Psoas muscle (tissue), 8 donors: ENCODE results near the gene HS2ST1. TPM values are rescaled to one million over a fixed set of nuclear protein-coding genes. Genes with fewer than 3 reads are reported as not detected.
"Not testable (repeated sequence)": the region's sequence is repeated elsewhere in the genome, so short reads cannot be mapped to it uniquely, and the experiment has no call there.

ENCODE experiments used
- ATAC-seq, 4 donors: fragments of 200-7000 bp; cut with Tn5 transposase; one replicate each; pipeline ENCODE4 v1.9.1; 2020; ENCODE audit warnings: moderate library complexity in 3 of 4, mild to moderate bottlenecking in 2 of 4
- DNase-seq, 2 donors: peaks; one replicate each; pipeline ENCODE4 v3.0.0-alpha.2; 2020
- H3K27ac ChIP-seq: fragments of 200-600 bp; one replicate; pipeline ENCODE4 v1.8.0; 2022
- H3K27me3 ChIP-seq, 3 donors: fragments of 200-600 bp in 1 of 3; one replicate each; pipeline versions ENCODE4 v1.6.1 to v1.8.0; 2013 to 2022; ENCODE audit warnings: low read length in 2 of 3, mild to moderate bottlenecking in 2 of 3, moderate library complexity in 1 of 3; ENCODE audit not compliant: insufficient read depth in 3 of 3
- H3K36me3 ChIP-seq, 2 donors: fragments of 200-600 bp in 1 of 2; one replicate each; pipeline versions ENCODE4 v1.6.1 to v1.8.0; 2013 to 2022; ENCODE audit warnings: low read depth in 1 of 2, mild to moderate bottlenecking in 1 of 2, moderate library complexity in 1 of 2; ENCODE audit not compliant: insufficient read depth in 1 of 2
- H3K4me1 ChIP-seq: fragments of 200-600 bp; one replicate; pipeline ENCODE4 v1.8.0; 2022
- H3K4me3 ChIP-seq: fragments of 200-600 bp; one replicate; pipeline ENCODE4 v1.8.0; 2022; ENCODE audit warnings: mild to moderate bottlenecking
- H3K9me3 ChIP-seq: fragments of 200-600 bp; one replicate; pipeline ENCODE4 v1.8.0; 2022
- WGBS, 3 donors: extraction: QIAGEN DNeasy Blood & Tissue Kit; methylation state at CpG; one replicate each; pipeline versions ENCODE4 v1.1.6 to v1.1.7; 2013; 5-methylcytosine and 5-hydroxymethylcytosine counted together
- intact Hi-C, 2 donors: fragments of 100-400 bp; cut with DNase I; formaldehyde crosslinking; loops; one replicate each; pipeline versions ENCODE4 v1.11.0 to v1.14.2; 2022
- polyA plus RNA-seq, 3 donors: library from polyadenylated mRNA; stranded (reverse); fragments of 200-250 nt; gene quantifications; one replicate each; pipeline ENCODE4 v1.2.3, GENCODE V29; 2013
- total RNA-seq, 4 donors: library from RNA; stranded (reverse); fragmentation: NEBNext Ultra II Directional in 2 of 4; extraction: Animal tissue kit (Norgen Biotek cat#: 25700) in 2 of 4; gene quantifications; one replicate each; pipeline versions ENCODE4 v1.2.1 to v1.2.4, GENCODE V29; 2021 to 2023
- TF ChIP-seq, protein P1 (sequence below): fragments of 200-600 bp; IDR thresholded peaks from one replicate; pipeline ENCODE4 v1.8.0; 2022; ENCODE audit warnings: antibody characterized with exemption
- donor health status: healthy with polysubstance abuse.
- donor health status: DM: no; HTN: no; CAD: no; lungs with moderate emphysema.
- donor health status: Bipolar disorder and iron deficiency.
- donor health status: healthy.
- donor health status: DM: yes; HTN: yes; CAD: no.
- donor health status: DM: no; HTN: no; CAD: no.
- donor health status: DM: no; HTN: no; CAD: no.
- donor health status: DM: yes; HTN: yes; CAD: no.

HS2ST1 gene
- total and polyA plus RNA-seq, 7 donors = 3.3 to 12.0 (median 8.1) TPM

DNA sequence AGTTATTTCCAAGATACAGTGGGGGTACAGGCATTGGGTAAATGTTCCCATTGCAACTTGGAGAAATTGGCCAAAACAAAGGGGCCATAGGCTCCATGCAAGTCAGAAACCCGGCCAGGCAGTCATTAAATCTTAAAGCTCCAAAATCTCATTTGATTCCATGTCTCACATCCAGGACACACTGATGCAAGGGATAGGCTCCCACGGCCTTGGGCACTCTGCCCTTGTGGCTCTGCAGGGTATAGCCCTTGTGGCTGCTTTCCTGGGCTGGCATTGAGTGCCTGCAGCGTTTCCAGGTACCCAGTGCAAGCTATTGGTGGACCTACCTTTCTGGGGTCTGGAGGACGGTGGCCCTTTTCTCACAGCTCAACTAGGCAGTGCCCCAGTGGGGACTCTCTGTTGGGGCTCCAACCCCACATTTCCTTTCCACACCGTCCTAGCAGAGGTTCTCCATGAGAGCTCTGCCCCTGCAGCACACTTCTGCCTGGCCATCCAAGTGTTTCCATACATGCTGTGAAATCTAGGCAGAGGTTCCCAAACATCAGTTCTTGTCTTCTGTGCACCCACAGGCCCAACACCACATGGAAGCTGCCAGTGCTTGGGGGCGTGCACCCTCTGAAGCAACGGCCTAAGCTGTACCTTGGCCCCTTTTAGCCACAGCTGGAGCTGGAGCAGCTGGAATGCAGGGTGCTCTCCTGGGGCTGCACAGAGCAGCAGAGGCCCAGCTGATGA, 67.2 kb downstream of the HS2ST1 start:
- Histone ChIP-seq H3K27ac (no peak overlapping the region), H3K4me3 (no peak overlapping the region), H3K4me1 (no peaks in the 10 kb centered on the region), H3K9me3 (no peaks in the 10 kb centered on the region), H3K27me3 (no peaks in the 10 kb centered on the region), H3K36me3 (no peaks in the 10 kb centered on the region)
- DNase-seq = no peak
- no peak for ATAC-seq
- intact Hi-C loops = loop anchor here in 1 of 2 donors (5.0 kb wide), 1 partner anchor 36 kb away; no protein-coding TSS in a partner anchor
- 75 to 90% (median 80%) methylated on average over 7 of the region's 7 CpGs for WGBS, 3 donors
- TF ChIP-seq, protein P1, sequence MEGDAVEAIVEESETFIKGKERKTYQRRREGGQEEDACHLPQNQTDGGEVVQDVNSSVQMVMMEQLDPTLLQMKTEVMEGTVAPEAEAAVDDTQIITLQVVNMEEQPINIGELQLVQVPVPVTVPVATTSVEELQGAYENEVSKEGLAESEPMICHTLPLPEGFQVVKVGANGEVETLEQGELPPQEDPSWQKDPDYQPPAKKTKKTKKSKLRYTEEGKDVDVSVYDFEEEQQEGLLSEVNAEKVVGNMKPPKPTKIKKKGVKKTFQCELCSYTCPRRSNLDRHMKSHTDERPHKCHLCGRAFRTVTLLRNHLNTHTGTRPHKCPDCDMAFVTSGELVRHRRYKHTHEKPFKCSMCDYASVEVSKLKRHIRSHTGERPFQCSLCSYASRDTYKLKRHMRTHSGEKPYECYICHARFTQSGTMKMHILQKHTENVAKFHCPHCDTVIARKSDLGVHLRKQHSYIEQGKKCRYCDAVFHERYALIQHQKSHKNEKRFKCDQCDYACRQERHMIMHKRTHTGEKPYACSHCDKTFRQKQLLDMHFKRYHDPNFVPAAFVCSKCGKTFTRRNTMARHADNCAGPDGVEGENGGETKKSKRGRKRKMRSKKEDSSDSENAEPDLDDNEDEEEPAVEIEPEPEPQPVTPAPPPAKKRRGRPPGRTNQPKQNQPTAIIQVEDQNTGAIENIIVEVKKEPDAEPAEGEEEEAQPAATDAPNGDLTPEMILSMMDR = no peak

DNA sequence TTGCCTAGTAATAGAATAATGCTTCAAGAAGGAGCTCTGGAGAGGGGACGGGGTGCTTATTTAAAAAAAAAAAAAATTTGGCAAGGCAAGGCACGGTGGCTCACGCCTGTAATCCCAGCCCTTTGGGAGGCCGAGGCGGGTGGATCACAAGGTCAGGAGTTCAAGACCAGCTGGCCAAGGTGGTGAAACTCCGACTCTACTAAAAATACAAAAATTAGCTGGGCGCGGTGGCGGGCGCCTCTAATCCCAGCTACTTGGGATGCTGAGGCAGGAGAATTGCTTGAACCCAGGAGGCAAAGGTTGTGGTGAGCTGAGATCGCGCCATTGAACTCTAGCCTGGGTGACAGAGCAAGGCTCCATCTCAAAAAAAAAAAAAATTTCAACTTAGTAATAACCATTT, 69.2 kb downstream of the HS2ST1 start:
- not testable (repeated sequence) for ATAC-seq, H3K36me3 ChIP-seq, H3K27me3 ChIP-seq, DNase-seq, H3K4me3 ChIP-seq, H3K9me3 ChIP-seq, H3K4me1 ChIP-seq, H3K27ac ChIP-seq
- WGBS, 3 donors = 93 to 96% (median 94%) methylated on average over 12 of the region's 12 CpGs
- intact Hi-C loops = loop anchor here in 1 of 2 donors (5.0 kb wide), 1 partner anchor 34 kb away; no protein-coding TSS in a partner anchor

DNA sequence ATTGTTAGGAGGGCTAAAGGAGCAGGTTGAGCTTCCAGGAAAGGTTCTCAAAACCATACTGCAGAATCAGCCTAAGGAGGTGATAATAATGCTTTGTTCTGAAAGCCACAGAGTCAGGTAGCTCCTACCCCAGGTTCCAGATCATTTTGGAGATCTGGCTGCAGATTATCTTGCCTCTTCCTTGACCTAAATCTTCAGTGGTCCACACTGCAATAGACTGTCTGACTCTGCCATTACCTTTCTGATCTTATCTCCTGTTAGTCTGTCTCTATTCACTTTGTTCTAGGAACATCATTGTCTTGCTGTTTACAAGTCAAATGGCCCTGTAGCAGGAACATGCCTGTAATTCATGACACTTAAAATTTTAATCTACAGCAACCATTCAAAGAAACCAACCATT, 73.0 kb downstream of the HS2ST1 start:
- H3K4me3 ChIP-seq = no peak overlapping the region
- H3K4me1 ChIP-seq = no peaks in the 10 kb centered on the region
- no peaks in the 10 kb centered on the region for H3K9me3 ChIP-seq
- no peaks in the 10 kb centered on the region for H3K27me3 ChIP-seq
- DNase-seq = no peak
- TF ChIP-seq, protein P1 = no peak
- no peak overlapping the region for H3K27ac ChIP-seq
- no peaks in the 10 kb centered on the region for H3K36me3 ChIP-seq
- ATAC-seq = no peak
- intact Hi-C loops = no loop called here

DNA sequence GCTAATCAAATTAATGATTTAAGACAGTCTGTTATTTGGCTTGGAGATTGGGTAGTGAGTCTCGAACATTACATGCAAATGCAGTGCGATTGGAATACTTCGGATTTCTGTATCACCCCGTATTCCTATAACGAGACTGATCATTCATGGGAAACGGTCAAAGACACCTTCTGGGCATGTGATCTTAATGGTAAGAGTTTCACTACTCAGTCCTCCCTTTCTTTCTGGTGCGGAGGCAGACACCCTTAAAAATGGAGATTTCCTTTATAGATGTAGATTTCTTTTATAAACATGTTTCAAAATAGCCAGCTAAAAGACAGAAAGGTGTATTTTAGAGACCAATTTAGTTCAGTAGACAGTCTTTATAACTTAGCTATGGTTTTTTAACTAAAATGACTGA, 74.4 kb downstream of the HS2ST1 start:
- H3K4me3 ChIP-seq = no peak overlapping the region
- H3K36me3 ChIP-seq = no peaks in the 10 kb centered on the region
- DNase-seq = no peak
- WGBS, 3 donors = 97 to 99% (median 98%) methylated on average over 7 of the region's 7 CpGs
- ATAC-seq = no peak
- peaks cover 5% of the 10 kb centered on the region for H3K4me1 ChIP-seq
- no peaks in the 10 kb centered on the region for H3K27me3 ChIP-seq
- intact Hi-C loops = no loop called here
- H3K9me3 ChIP-seq = no peaks in the 10 kb centered on the region
- TF ChIP-seq, protein P1 = no peak
- no peak overlapping the region for H3K27ac ChIP-seq

DNA sequence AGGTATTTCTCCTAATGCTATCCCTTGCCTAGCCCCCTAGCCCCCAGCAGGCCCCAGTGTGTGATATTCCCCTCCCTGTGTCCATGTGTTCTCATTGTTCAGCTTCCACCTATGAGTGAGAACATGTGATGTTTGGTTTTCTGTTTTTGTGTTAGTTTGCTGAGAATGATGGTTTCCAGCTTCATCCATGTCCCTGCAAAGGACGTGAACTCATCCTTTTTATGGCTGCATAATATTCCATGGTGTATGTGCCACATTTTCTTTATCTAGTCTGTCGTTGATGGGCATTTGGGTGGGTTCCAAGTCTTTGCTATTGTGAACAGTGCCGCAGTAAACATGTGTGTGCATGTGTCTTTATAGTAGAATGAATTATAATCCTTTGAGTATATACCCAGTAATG, 75.3 kb downstream of the HS2ST1 start:
- H3K27me3 ChIP-seq, H3K4me1 ChIP-seq, DNase-seq, H3K4me3 ChIP-seq, ATAC-seq, H3K36me3 ChIP-seq, H3K9me3 ChIP-seq, intact Hi-C loops, H3K27ac ChIP-seq: not testable (repeated sequence)
- 54 to 75% (median 59%) methylated on average over 3 of the region's 3 CpGs for WGBS, 3 donors

DNA sequence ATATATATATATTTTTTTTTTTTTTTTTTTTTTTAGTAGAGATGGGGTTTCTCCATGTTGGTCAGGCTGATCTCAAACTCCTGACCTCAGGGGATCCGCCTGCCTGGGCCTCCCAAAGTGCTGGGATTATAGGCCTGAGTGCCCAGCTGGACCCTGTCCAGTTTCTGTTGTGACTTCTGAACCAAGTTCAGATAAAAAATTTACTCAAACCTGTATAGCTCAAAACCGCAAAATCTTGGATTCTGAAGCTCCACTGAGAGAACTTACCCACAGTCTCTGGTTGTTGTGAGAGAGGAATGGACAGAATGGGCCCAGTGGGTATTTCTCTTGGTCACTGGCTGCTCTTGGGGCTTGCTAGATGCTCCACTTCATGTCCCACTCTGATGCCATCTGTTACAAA, 76.4 kb downstream of the HS2ST1 start:
- Histone ChIP-seq H3K27ac (no peak overlapping the region), H3K36me3 (no peaks in the 10 kb centered on the region), H3K4me3 (no peak overlapping the region), H3K4me1 (peaks cover 5% of the 10 kb centered on the region), H3K9me3 (no peaks in the 10 kb centered on the region), H3K27me3 (no peaks in the 10 kb centered on the region)
- DNase-seq = no peak
- WGBS, 3 donors = 87 to 96% (median 92%) methylated on average over 2 of the region's 2 CpGs
- ATAC-seq = no peak
- intact Hi-C loops = no loop called here
- TF ChIP-seq, protein P1 = no peak
